PC-3 (cell line): ENCODE data around the gene CLASP1.

Experiments
- EZH2phosphoT487 ChIP-seq: fragments of 300-600 bp; sonication (generic); IDR thresholded peaks from 2 replicates; pipeline ENCODE4 v1.6.1; 2018; ENCODE audit warnings: mild to moderate bottlenecking, antibody characterized with exemption, low read length, borderline replicate concordance
- TF ChIP-seq, protein P1 (sequence below): fragments of 300-600 bp; sonication (generic); conservative IDR thresholded peaks from 2 replicates; pipeline ENCODE4 v1.5.1; 2017; ENCODE audit warnings: antibody characterized with exemption, low read depth, mild to moderate bottlenecking, low read length

DNA sequence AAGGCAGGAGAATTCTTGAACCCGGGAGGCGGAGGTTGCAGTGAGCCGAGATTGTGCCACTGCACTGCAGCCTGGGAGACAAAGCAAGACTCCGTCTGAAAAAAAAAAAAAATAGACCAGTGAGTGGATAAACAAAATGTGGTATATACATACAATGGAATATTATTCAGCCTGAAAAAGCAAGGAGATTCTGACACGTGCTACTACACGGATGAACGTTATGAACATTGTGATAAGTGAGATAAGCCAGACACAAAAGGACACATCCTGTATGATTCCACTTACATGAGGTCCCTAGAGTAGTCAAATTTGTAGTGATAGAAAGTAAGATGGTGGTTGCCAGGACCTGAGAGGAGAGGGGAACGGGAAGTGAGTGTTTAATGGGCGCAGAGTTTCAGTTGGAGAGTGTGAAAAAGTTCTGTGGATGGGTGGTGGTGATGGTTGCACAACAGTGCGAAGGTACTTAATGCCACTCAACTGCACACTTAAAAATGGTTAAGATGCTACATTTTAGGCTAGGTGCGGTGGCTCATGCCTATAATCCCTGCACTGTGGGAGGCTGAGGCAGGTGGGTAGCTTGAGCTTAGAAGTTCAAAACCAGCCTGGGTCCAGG lies 49.2 kb upstream of the CLASP1 start:
- TF ChIP-seq EZH2phosphoT487: no peak
- TF ChIP-seq, protein P1, sequence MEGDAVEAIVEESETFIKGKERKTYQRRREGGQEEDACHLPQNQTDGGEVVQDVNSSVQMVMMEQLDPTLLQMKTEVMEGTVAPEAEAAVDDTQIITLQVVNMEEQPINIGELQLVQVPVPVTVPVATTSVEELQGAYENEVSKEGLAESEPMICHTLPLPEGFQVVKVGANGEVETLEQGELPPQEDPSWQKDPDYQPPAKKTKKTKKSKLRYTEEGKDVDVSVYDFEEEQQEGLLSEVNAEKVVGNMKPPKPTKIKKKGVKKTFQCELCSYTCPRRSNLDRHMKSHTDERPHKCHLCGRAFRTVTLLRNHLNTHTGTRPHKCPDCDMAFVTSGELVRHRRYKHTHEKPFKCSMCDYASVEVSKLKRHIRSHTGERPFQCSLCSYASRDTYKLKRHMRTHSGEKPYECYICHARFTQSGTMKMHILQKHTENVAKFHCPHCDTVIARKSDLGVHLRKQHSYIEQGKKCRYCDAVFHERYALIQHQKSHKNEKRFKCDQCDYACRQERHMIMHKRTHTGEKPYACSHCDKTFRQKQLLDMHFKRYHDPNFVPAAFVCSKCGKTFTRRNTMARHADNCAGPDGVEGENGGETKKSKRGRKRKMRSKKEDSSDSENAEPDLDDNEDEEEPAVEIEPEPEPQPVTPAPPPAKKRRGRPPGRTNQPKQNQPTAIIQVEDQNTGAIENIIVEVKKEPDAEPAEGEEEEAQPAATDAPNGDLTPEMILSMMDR: no peak
